HepG2 (cell line): ENCODE results near the gene LRRC15. TPM values are rescaled to one million over a fixed set of nuclear protein-coding genes. Genes with fewer than 3 reads are reported as not detected.

Experiments
- CC2D1A ChIP-seq: sonication (generic); formaldehyde crosslinking; IDR thresholded peaks from 2 replicates; pipeline ENCODE4 v1.8.1; 2023; ENCODE audit warnings: mild to moderate bottlenecking, missing genetic modification reagents
- HOXA3 ChIP-seq: sonication (generic); formaldehyde crosslinking; IDR thresholded peaks from 2 replicates; pipeline ENCODE4 v1.5.0; 2020; ENCODE audit warnings: missing genetic modification reagents
- IKZF4 ChIP-seq: sonication (generic); formaldehyde crosslinking; IDR thresholded peaks from 2 replicates; pipeline ENCODE4 v1.5.1; 2020; ENCODE audit warnings: borderline replicate concordance, mild to moderate bottlenecking, low read depth, missing genetic modification reagents; ENCODE audit errors: not compliant biosample characterization
- KLF15 ChIP-seq: sonication (generic); formaldehyde crosslinking; IDR thresholded peaks from 2 replicates; pipeline ENCODE4 v1.8.1; 2023; ENCODE audit warnings: borderline replicate concordance, mild to moderate bottlenecking, inconsistent platforms, missing genetic modification reagents, mixed read lengths
- MED1 ChIP-seq: sonication (generic); formaldehyde crosslinking; IDR thresholded peaks from 2 replicates; pipeline ENCODE4 v1.4.0; 2020; ENCODE audit warnings: missing genetic modification reagents
- NPAS2 ChIP-seq: sonication (generic); formaldehyde crosslinking; IDR thresholded peaks from 2 replicates; pipeline ENCODE4 v1.8.0; 2022; ENCODE audit warnings: mild to moderate bottlenecking, missing genetic modification reagents, borderline replicate concordance
- PHF21A ChIP-seq: sonication (generic); formaldehyde crosslinking; IDR thresholded peaks from 2 replicates; pipeline ENCODE4 v1.5.0; 2020; ENCODE audit warnings: mild to moderate bottlenecking, missing genetic modification reagents
- SATB2 ChIP-seq: sonication (generic); formaldehyde crosslinking; IDR thresholded peaks from 2 replicates; pipeline ENCODE4 v1.5.0; 2020; ENCODE audit warnings: missing genetic modification reagents
- SRSF1 ChIP-seq: fragments of 200-400 bp; formaldehyde crosslinking; optimal IDR thresholded peaks from 2 replicates; pipeline ENCODE3; 2017; ENCODE audit warnings: mild to moderate bottlenecking, low read depth, low read length, moderate library complexity
- SRSF9 ChIP-seq: fragments of 200-400 bp; formaldehyde crosslinking; IDR thresholded peaks from 2 replicates; pipeline ENCODE4 v1.6.1; 2018; ENCODE audit warnings: borderline replicate concordance, mild to moderate bottlenecking, low read depth, low read length; ENCODE audit not compliant: insufficient read depth, poor library complexity, severe bottlenecking
- TBL1XR1 ChIP-seq: fragments of 150-350 bp; IDR thresholded peaks from 2 replicates; pipeline ENCODE4 v1.6.1; 2014; ENCODE audit warnings: borderline replicate concordance, low read length; ENCODE audit not compliant: partially characterized antibody
- ZNF263 ChIP-seq: sonication (generic); formaldehyde crosslinking; IDR thresholded peaks from 2 replicates; pipeline ENCODE4 v1.4.0; 2020; ENCODE audit warnings: missing genetic modification reagents
- ZNF644 ChIP-seq: IDR thresholded peaks from 2 replicates; pipeline ENCODE4 v1.6.1; 2016; ENCODE audit warnings: low read depth
- ZNF781 ChIP-seq: sonication (generic); formaldehyde crosslinking; IDR thresholded peaks from 2 replicates; pipeline ENCODE4 v1.5.1; 2020; ENCODE audit warnings: borderline replicate concordance, mild to moderate bottlenecking, missing genetic modification reagents; ENCODE audit errors: not compliant biosample characterization
- polyA plus RNA-seq, 8 experiments: library from polyadenylated mRNA; depleted of rRNA in 3 of 8; stranded (reverse) in 7 of 8; unstranded in 1 of 8; fragments of >200 nt; fragmentation: Illumina TruSeq in 4 of 8; extraction: Trizol in 4 of 8; gene quantifications; 2 replicates each; pipeline versions ENCODE4 v1.2.1 to v1.2.3, GENCODE V29; 2011 to 2016; ENCODE audit warnings: low read depth in 4 of 8, missing spikeins in 1 of 8, mixed read lengths in 1 of 8; ENCODE audit not compliant: insufficient read depth in 1 of 8
- total RNA-seq, 5 experiments: library from RNA; depleted of rRNA; stranded (reverse); fragments of >200 nt; fragmentation: Illumina TruSeq; extraction: Trizol; gene quantifications; 2 replicates each; pipeline ENCODE4 v1.2.3, GENCODE V29; 2016; ENCODE audit warnings: low read depth in 1 of 5
- TF ChIP-seq, protein P1 (sequence below): sonication (generic); formaldehyde crosslinking; IDR thresholded peaks from 2 replicates; pipeline ENCODE4 v1.5.0; 2020; ENCODE audit warnings: mild to moderate bottlenecking, missing genetic modification reagents
- TF ChIP-seq, protein P2 (sequence below), 2 experiments: IDR thresholded peaks; 2 replicates each; pipeline ENCODE4 v1.6.1; 2011 to 2012; ENCODE audit warnings: low read length in 2 of 2, borderline replicate concordance in 1 of 2, low read depth in 1 of 2, mild to moderate bottlenecking in 1 of 2, moderate library complexity in 1 of 2
- TF ChIP-seq, protein P3 (sequence below): sonication (generic); formaldehyde crosslinking; IDR thresholded peaks from 2 replicates; pipeline ENCODE4 v1.8.0; 2022; ENCODE audit warnings: mild to moderate bottlenecking, missing genetic modification reagents, moderate library complexity
- TF ChIP-seq, protein P4 (sequence below): sonication (generic); formaldehyde crosslinking; IDR thresholded peaks from 2 replicates; pipeline ENCODE4 v1.4.0; 2020; ENCODE audit warnings: low read depth, missing genetic modification reagents

Gene LRRC15
- total and polyA plus RNA-seq, 2 of the 13 experiments (the other 11 are each of a cell fraction or from before 2014, with no cell fraction given): not detected

DNA sequence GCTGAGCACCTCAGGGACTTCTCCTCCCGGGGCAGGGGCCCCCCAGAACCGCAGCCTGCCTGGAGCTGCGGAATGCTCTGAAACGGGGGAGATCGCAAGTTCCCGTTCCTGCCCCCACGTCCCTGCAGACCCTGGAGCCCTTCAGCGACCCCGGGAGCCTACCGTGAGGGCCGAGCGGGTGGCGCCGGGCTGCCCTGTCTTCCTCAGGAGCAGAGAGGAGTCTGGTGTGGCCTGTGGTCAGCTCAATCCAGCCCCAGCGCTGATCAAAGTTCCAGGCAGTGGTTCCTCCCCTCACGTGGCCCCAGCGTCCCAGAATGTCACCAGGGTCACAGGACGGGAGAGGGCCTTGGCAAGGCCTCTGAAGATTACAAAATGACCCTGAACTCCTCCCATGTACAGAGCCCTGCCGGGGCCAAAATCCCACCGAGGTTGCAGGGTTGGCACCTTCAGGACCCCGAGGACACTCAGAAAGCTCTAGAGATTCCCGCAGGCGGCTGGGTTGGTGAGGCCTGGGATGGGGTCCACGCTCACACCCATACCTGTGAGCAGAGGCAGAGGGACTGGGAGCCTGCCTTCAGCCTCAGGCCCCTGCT lies 18.4 kb downstream of the LRRC15 start, which contains the start of gene CPN2 (continued):
- TF ChIP-seq, protein P1, sequence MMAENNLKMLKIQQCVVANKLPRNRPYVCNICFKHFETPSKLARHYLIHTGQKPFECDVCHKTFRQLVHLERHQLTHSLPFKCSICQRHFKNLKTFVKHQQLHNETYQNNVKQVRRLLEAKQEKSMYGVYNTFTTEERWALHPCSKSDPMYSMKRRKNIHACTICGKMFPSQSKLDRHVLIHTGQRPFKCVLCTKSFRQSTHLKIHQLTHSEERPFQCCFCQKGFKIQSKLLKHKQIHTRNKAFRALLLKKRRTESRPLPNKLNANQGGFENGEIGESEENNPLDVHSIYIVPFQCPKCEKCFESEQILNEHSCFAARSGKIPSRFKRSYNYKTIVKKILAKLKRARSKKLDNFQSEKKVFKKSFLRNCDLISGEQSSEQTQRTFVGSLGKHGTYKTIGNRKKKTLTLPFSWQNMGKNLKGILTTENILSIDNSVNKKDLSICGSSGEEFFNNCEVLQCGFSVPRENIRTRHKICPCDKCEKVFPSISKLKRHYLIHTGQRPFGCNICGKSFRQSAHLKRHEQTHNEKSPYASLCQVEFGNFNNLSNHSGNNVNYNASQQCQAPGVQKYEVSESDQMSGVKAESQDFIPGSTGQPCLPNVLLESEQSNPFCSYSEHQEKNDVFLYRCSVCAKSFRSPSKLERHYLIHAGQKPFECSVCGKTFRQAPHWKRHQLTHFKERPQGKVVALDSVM (CRISPR knock-in tag): no peak; the same call in 1 of the 2 replicates
- TF ChIP-seq SRSF9 (no peak), IKZF4 (CRISPR knock-in tag) (peak; percentile 25), NPAS2 (CRISPR knock-in tag) (no peak), KLF15 (CRISPR knock-in tag) (peak; percentile 51; the same call in 1 of the 2 replicates), SATB2 (CRISPR knock-in tag) (0 out of 2 replicates have a peak, but pooled peaks have one; percentile 80), HOXA3 (CRISPR knock-in tag) (peak; percentile 84), TBL1XR1 (no peak), MED1 (peak; percentile 79), ZNF263 (CRISPR knock-in tag) (peak; percentile 87), PHF21A (CRISPR knock-in tag) (peak; percentile 75), ZNF644 (CRISPR knock-in tag) (no peak), SRSF1 (peak; percentile 87), CC2D1A (no peak), ZNF781 (CRISPR knock-in tag) (peak; percentile 57)
- TF ChIP-seq, protein P2, sequence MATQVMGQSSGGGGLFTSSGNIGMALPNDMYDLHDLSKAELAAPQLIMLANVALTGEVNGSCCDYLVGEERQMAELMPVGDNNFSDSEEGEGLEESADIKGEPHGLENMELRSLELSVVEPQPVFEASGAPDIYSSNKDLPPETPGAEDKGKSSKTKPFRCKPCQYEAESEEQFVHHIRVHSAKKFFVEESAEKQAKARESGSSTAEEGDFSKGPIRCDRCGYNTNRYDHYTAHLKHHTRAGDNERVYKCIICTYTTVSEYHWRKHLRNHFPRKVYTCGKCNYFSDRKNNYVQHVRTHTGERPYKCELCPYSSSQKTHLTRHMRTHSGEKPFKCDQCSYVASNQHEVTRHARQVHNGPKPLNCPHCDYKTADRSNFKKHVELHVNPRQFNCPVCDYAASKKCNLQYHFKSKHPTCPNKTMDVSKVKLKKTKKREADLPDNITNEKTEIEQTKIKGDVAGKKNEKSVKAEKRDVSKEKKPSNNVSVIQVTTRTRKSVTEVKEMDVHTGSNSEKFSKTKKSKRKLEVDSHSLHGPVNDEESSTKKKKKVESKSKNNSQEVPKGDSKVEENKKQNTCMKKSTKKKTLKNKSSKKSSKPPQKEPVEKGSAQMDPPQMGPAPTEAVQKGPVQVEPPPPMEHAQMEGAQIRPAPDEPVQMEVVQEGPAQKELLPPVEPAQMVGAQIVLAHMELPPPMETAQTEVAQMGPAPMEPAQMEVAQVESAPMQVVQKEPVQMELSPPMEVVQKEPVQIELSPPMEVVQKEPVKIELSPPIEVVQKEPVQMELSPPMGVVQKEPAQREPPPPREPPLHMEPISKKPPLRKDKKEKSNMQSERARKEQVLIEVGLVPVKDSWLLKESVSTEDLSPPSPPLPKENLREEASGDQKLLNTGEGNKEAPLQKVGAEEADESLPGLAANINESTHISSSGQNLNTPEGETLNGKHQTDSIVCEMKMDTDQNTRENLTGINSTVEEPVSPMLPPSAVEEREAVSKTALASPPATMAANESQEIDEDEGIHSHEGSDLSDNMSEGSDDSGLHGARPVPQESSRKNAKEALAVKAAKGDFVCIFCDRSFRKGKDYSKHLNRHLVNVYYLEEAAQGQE (IDR thresholded peaks at IDR 0.05; ENCODE audit: borderline replicate concordance in 1 of 2, low read depth in 1 of 2, low read length in 2 of 2): peak in 1 of 2 experiments; percentile 38; a peak in 1 of 4 replicates
- TF ChIP-seq, protein P3, sequence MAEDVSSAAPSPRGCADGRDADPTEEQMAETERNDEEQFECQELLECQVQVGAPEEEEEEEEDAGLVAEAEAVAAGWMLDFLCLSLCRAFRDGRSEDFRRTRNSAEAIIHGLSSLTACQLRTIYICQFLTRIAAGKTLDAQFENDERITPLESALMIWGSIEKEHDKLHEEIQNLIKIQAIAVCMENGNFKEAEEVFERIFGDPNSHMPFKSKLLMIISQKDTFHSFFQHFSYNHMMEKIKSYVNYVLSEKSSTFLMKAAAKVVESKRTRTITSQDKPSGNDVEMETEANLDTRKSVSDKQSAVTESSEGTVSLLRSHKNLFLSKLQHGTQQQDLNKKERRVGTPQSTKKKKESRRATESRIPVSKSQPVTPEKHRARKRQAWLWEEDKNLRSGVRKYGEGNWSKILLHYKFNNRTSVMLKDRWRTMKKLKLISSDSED: no peak
- TF ChIP-seq, protein P4, sequence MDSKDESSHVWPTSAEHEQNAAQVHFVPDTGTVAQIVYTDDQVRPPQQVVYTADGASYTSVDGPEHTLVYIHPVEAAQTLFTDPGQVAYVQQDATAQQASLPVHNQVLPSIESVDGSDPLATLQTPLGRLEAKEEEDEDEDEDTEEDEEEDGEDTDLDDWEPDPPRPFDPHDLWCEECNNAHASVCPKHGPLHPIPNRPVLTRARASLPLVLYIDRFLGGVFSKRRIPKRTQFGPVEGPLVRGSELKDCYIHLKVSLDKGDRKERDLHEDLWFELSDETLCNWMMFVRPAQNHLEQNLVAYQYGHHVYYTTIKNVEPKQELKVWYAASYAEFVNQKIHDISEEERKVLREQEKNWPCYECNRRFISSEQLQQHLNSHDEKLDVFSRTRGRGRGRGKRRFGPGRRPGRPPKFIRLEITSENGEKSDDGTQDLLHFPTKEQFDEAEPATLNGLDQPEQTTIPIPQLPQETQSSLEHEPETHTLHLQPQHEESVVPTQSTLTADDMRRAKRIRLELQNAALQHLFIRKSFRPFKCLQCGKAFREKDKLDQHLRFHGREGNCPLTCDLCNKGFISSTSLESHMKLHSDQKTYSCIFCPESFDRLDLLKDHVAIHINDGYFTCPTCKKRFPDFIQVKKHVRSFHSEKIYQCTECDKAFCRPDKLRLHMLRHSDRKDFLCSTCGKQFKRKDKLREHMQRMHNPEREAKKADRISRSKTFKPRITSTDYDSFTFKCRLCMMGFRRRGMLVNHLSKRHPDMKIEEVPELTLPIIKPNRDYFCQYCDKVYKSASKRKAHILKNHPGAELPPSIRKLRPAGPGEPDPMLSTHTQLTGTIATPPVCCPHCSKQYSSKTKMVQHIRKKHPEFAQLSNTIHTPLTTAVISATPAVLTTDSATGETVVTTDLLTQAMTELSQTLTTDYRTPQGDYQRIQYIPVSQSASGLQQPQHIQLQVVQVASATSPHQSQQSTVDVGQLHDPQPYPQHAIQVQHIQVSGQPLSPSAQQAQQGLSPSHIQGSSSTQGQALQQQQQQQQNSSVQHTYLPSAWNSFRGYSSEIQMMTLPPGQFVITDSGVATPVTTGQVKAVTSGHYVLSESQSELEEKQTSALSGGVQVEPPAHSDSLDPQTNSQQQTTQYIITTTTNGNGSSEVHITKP: peak; percentile 90
